ENCODE measurements around the gene TTC16. TPM values are rescaled to one million over a fixed set of nuclear protein-coding genes. Genes with fewer than 3 reads are reported as not detected.
A peak's percentile ranks its signal among the peaks of the same experiment; 100 is the strongest.

TTC16 gene
- total and polyA plus RNA-seq, 2 donors (not counting 1 experiment from before 2014, with no cell fraction given) = 0.25 TPM; not detected in 1

- Histone ChIP-seq H3K9me3 (ENCODE audit: control extremely low read depth in 1 of 3, control insufficient read depth in 2 of 3, insufficient read depth in 1 of 3, low read length in 2 of 3) (no peaks in the 10 kb centered on the region), H3K9ac (ENCODE audit: low read length) (no peak overlapping the region), H3K27me3 (replicated peaks in 1 of 4; ENCODE audit: control extremely low read depth in 1 of 4, control insufficient read depth in 3 of 4, insufficient read depth in 4 of 4, low read length in 3 of 4) (no peaks in the 10 kb centered on the region), H3K27ac (ENCODE audit: low read length in 2 of 2) (no peak overlapping the region), H3K36me3 (replicated peaks in 1 of 2; ENCODE audit: control extremely low read depth in 1 of 2, control insufficient read depth in 1 of 2, extremely low read depth in 1 of 2, insufficient read depth in 2 of 2, low read length in 1 of 2) (peaks cover 3 to 84% of the 10 kb centered on the region in 2 experiments), H3K79me2 (ENCODE audit: control insufficient read depth, insufficient read depth, low read length) (peaks cover 22% of the 10 kb centered on the region), H3K4me2 (replicated peaks; ENCODE audit: low read depth, low read length, poor library complexity, severe bottlenecking) (no peak overlapping the region), H2AFZ (ENCODE audit: insufficient read depth, low read depth, low read length, poor library complexity, severe bottlenecking) (no peak overlapping the region), H3K4me3 (ENCODE audit: control extremely low read depth in 1 of 5, extremely low read depth in 1 of 5, insufficient read depth in 1 of 5, low read depth in 2 of 5, low read length in 4 of 5) (no peak overlapping the region), H3K4me1 (ENCODE audit: control insufficient read depth in 2 of 2, insufficient read depth in 2 of 2, low read length in 2 of 2) (no peaks in the 10 kb centered on the region), H4K20me1 (ENCODE audit: control insufficient read depth, insufficient read depth, low read length, poor library complexity, severe bottlenecking) (peaks cover 81% of the 10 kb centered on the region)
- CTCF ChIA-PET = interaction anchor here (1.1 to 1.5 kb wide), 2 partner anchors 10 to 12 kb away, joined by 3 read pairs; partner anchors contain the start of gene TOR2A
- ATAC-seq (ENCODE audit: low read depth) (no peak), DNase-seq (no peak)
- WGBS (ENCODE audit: insufficient coverage) = 96% methylated on average over 10 of the region's 15 CpGs
- intact Hi-C loops (cut with micrococcal nuclease) = no loop called here
- no peak for TF ChIP-seq EZH2 (IDR thresholded peaks at IDR 0.05; ENCODE audit: borderline replicate concordance, insufficient read depth, low read depth, low read length, poor library complexity, severe bottlenecking)
- TF ChIP-seq, protein P1, sequence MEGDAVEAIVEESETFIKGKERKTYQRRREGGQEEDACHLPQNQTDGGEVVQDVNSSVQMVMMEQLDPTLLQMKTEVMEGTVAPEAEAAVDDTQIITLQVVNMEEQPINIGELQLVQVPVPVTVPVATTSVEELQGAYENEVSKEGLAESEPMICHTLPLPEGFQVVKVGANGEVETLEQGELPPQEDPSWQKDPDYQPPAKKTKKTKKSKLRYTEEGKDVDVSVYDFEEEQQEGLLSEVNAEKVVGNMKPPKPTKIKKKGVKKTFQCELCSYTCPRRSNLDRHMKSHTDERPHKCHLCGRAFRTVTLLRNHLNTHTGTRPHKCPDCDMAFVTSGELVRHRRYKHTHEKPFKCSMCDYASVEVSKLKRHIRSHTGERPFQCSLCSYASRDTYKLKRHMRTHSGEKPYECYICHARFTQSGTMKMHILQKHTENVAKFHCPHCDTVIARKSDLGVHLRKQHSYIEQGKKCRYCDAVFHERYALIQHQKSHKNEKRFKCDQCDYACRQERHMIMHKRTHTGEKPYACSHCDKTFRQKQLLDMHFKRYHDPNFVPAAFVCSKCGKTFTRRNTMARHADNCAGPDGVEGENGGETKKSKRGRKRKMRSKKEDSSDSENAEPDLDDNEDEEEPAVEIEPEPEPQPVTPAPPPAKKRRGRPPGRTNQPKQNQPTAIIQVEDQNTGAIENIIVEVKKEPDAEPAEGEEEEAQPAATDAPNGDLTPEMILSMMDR (IDR thresholded peaks at IDR 0.05) = no peak
- Mint-ChIP-seq H3K27me3 (no peaks in the 10 kb centered on the region), H3K27ac (peak overlapping the region; percentile 6), H3K4me3 (no peak overlapping the region), H3K4me1 (peaks cover 3% of the 10 kb centered on the region), H3K9me3 (ENCODE audit: insufficient read depth) (no peaks in the 10 kb centered on the region)
- POLR2A ChIA-PET = no interaction called here
These were observed 31.2 kb downstream of the TTC16 start for GRCh38 chr9:127746959-127747569.

GRCh38 chr9:127749090-127749787 is 33.4 kb downstream of the TTC16 start:
- ATAC-seq (ENCODE audit: low read depth) (no peak), DNase-seq (no peak)
- H3K79me2 ChIP-seq (ENCODE audit: control insufficient read depth, insufficient read depth, low read length) = peaks cover 42% of the 10 kb centered on the region
- TF ChIP-seq, protein P1 (IDR thresholded peaks at IDR 0.05) = no peak
- no peak for TF ChIP-seq EZH2 (IDR thresholded peaks at IDR 0.05; ENCODE audit: borderline replicate concordance, insufficient read depth, low read depth, low read length, poor library complexity, severe bottlenecking)
- Mint-ChIP-seq H3K27ac (no peak overlapping the region), H3K27me3 (no peaks in the 10 kb centered on the region), H3K9me3 (ENCODE audit: insufficient read depth) (no peaks in the 10 kb centered on the region), H3K4me1 (peaks cover 11% of the 10 kb centered on the region), H3K4me3 (no peak overlapping the region)
- H2AFZ ChIP-seq (ENCODE audit: insufficient read depth, low read depth, low read length, poor library complexity, severe bottlenecking) = no peak overlapping the region
- peaks cover 93% of the 10 kb centered on the region for H4K20me1 ChIP-seq (ENCODE audit: control insufficient read depth, insufficient read depth, low read length, poor library complexity, severe bottlenecking)
- peaks cover 3 to 82% of the 10 kb centered on the region in 2 experiments for H3K36me3 ChIP-seq (replicated peaks in 1 of 2; ENCODE audit: control extremely low read depth in 1 of 2, control insufficient read depth in 1 of 2, extremely low read depth in 1 of 2, insufficient read depth in 2 of 2, low read length in 1 of 2)
- intact Hi-C loops (cut with micrococcal nuclease) = no loop called here
- no peak overlapping the region for H3K4me2 ChIP-seq (replicated peaks; ENCODE audit: low read depth, low read length, poor library complexity, severe bottlenecking)
- POLR2A ChIA-PET = interaction anchor here (0.6 kb wide), 1 partner anchor 46 kb away, joined by 6 read pairs; no protein-coding TSS in a partner anchor
- H3K4me1 ChIP-seq (ENCODE audit: control insufficient read depth in 2 of 2, insufficient read depth in 2 of 2, low read length in 2 of 2) = no peaks in the 10 kb centered on the region
- no peak overlapping the region for H3K9ac ChIP-seq (ENCODE audit: low read length)
- no peak overlapping the region for H3K27ac ChIP-seq (ENCODE audit: low read length in 2 of 2)
- no peaks in the 10 kb centered on the region for H3K27me3 ChIP-seq (replicated peaks in 1 of 4; ENCODE audit: control extremely low read depth in 1 of 4, control insufficient read depth in 3 of 4, insufficient read depth in 4 of 4, low read length in 3 of 4)
- no peak overlapping the region for H3K4me3 ChIP-seq (ENCODE audit: control extremely low read depth in 1 of 5, extremely low read depth in 1 of 5, insufficient read depth in 1 of 5, low read depth in 2 of 5, low read length in 4 of 5)
- no peaks in the 10 kb centered on the region for H3K9me3 ChIP-seq (ENCODE audit: control extremely low read depth in 1 of 3, control insufficient read depth in 2 of 3, insufficient read depth in 1 of 3, low read length in 2 of 3)
- CTCF ChIA-PET = no interaction called here
- 95% methylated on average over 26 of the region's 26 CpGs for WGBS (ENCODE audit: insufficient coverage)
